H9 (cell line): ENCODE results near the gene YY2. TPM values are rescaled to one million over a fixed set of nuclear protein-coding genes. Genes with fewer than 3 reads are reported as not detected.

Source experiments
- DNase-seq: peaks from one replicate; pipeline ENCODE4 v3.0.0-alpha.2; 2017
- H2AFZ ChIP-seq: one replicate; pipeline ENCODE4 v1.6.1; 2013; ENCODE audit warnings: mild to moderate bottlenecking, low read length, control low read depth, moderate library complexity
- H2AK5ac ChIP-seq: 2 replicates; pipeline ENCODE4 v1.6.1; 2013; ENCODE audit warnings: low read length, control low read depth, mixed read lengths; ENCODE audit not compliant: insufficient read length
- H2BK120ac ChIP-seq: one replicate; pipeline ENCODE4 v1.6.1; 2013; ENCODE audit warnings: low read depth, mild to moderate bottlenecking, low read length, control low read depth, inconsistent platforms; ENCODE audit not compliant: poor library complexity, severe bottlenecking
- H2BK12ac ChIP-seq: 2 replicates; pipeline ENCODE4 v1.6.1; 2013; ENCODE audit warnings: low read length, control low read depth, mixed read lengths, low read depth; ENCODE audit not compliant: insufficient read length
- H2BK15ac ChIP-seq: 2 replicates; pipeline ENCODE4 v1.6.1; 2013; ENCODE audit warnings: low read depth, low read length, control low read depth
- H2BK20ac ChIP-seq: one replicate; pipeline ENCODE4 v1.6.1; 2013; ENCODE audit warnings: low read depth, mild to moderate bottlenecking, low read length, control low read depth, inconsistent platforms; ENCODE audit not compliant: poor library complexity, severe bottlenecking
- H2BK5ac ChIP-seq: 2 replicates; pipeline ENCODE4 v1.6.1; 2013; ENCODE audit warnings: low read length, control low read depth, mixed read lengths; ENCODE audit not compliant: insufficient read length
- H3K14ac ChIP-seq: 2 replicates; pipeline ENCODE4 v1.6.1; 2013; ENCODE audit warnings: low read length, control low read depth; ENCODE audit not compliant: insufficient read depth
- H3K18ac ChIP-seq: 2 replicates; pipeline ENCODE4 v1.6.1; 2013; ENCODE audit warnings: low read depth, mild to moderate bottlenecking, mixed read lengths, low read length, control low read depth; ENCODE audit not compliant: insufficient read length
- H3K23ac ChIP-seq: 2 replicates; pipeline ENCODE4 v1.6.1; 2013; ENCODE audit warnings: low read length, control low read depth, mixed read lengths, low read depth; ENCODE audit not compliant: insufficient read length
- H3K23me2 ChIP-seq: 2 replicates; pipeline ENCODE4 v1.6.1; 2013; ENCODE audit warnings: low read depth, mild to moderate bottlenecking, mixed read lengths, low read length, control low read depth; ENCODE audit not compliant: insufficient read length, poor library complexity, severe bottlenecking
- H3K27ac ChIP-seq: 2 replicates; pipeline ENCODE4 v1.5.1; 2013; ENCODE audit warnings: low read length, control low read depth, mixed read lengths, low read depth; ENCODE audit not compliant: insufficient read length
- H3K27me3 ChIP-seq: 2 replicates; pipeline ENCODE4 v1.6.1; 2013; ENCODE audit warnings: low read length, control low read depth, inconsistent platforms; ENCODE audit not compliant: insufficient read depth
- H3K4ac ChIP-seq: 2 replicates; pipeline ENCODE4 v1.6.1; 2013; ENCODE audit warnings: low read depth, mild to moderate bottlenecking, control low read depth, inconsistent platforms, low read length, moderate library complexity
- H3K4me1 ChIP-seq: 2 replicates; pipeline ENCODE4 v1.6.1; 2013; ENCODE audit warnings: low read length, control low read depth, inconsistent platforms; ENCODE audit not compliant: insufficient read depth
- H3K4me2 ChIP-seq: 2 replicates; pipeline ENCODE4 v1.6.1; 2013; ENCODE audit warnings: low read length, control low read depth, mixed read lengths; ENCODE audit not compliant: insufficient read length, insufficient read depth
- H3K56ac ChIP-seq: 2 replicates; pipeline ENCODE4 v1.6.1; 2013; ENCODE audit warnings: low read depth, mild to moderate bottlenecking, mixed read lengths, low read length, control low read depth; ENCODE audit not compliant: insufficient read length
- H3K79me1 ChIP-seq: 2 replicates; pipeline ENCODE4 v1.6.1; 2013; ENCODE audit warnings: low read depth, mild to moderate bottlenecking, moderate library complexity, low read length, control low read depth, inconsistent platforms; ENCODE audit not compliant: insufficient read depth, poor library complexity, severe bottlenecking
- H3K79me2 ChIP-seq: 2 replicates; pipeline ENCODE4 v1.6.1; 2013; ENCODE audit warnings: low read length, control low read depth, inconsistent platforms; ENCODE audit not compliant: insufficient read depth
- H3K9ac ChIP-seq: 2 replicates; pipeline ENCODE4 v1.6.1; 2013; ENCODE audit warnings: low read length, control low read depth, mixed read lengths; ENCODE audit not compliant: insufficient read length; ENCODE audit errors: extremely low read depth
- H3K9me3 ChIP-seq: one replicate; pipeline ENCODE4 v1.6.1; 2013; ENCODE audit warnings: low read depth, low read length, inconsistent platforms; ENCODE audit not compliant: control insufficient read depth
- H3T11ph ChIP-seq: one replicate; pipeline ENCODE4 v1.6.1; 2013; ENCODE audit warnings: mild to moderate bottlenecking, low read length, control low read depth, inconsistent platforms
- H4K20me1 ChIP-seq: one replicate; pipeline ENCODE4 v1.6.1; 2013; ENCODE audit not compliant: control insufficient read depth, insufficient read length, insufficient read depth
- H4K5ac ChIP-seq: 2 replicates; pipeline ENCODE4 v1.6.1; 2013; ENCODE audit warnings: low read depth, mild to moderate bottlenecking, mixed read lengths, low read length, control low read depth; ENCODE audit not compliant: insufficient read length
- H4K8ac ChIP-seq: replicated peaks from 2 replicates; pipeline ENCODE4 v1.6.1; 2013; ENCODE audit warnings: low read length, control low read depth, mixed read lengths, low read depth; ENCODE audit not compliant: insufficient read length
- H4K91ac ChIP-seq: 2 replicates; pipeline ENCODE4 v1.6.1; 2013; ENCODE audit warnings: low read depth, mild to moderate bottlenecking, moderate library complexity, mixed read lengths, low read length, control low read depth; ENCODE audit not compliant: insufficient read length
- H3K27ac Mint-ChIP-seq, 3 experiments: 2 replicates in 2 of 3; 3 replicates in 1 of 3; pipeline ENCODE4 v1.8.0; 2020 to 2021; ENCODE audit warnings: mixed read lengths in 3 of 3, mild to moderate bottlenecking in 1 of 3, moderate library complexity in 1 of 3
- H3K27me3 Mint-ChIP-seq: 2 replicates; pipeline ENCODE4 v1.8.0; 2021; ENCODE audit warnings: low read depth, mild to moderate bottlenecking, moderate library complexity, mixed read lengths
- H3K36me3 Mint-ChIP-seq, 3 experiments: 2 replicates in 2 of 3; 3 replicates in 1 of 3; pipeline ENCODE4 v1.8.0; 2020 to 2021; ENCODE audit warnings: low read depth in 3 of 3, mixed read lengths in 3 of 3; ENCODE audit not compliant: insufficient read depth in 1 of 3
- H3K4me1 Mint-ChIP-seq, 2 experiments: 2 replicates each; pipeline ENCODE4 v1.8.0; 2020; ENCODE audit warnings: mixed read lengths in 2 of 2
- H3K4me3 Mint-ChIP-seq, 2 experiments: 2 replicates in 1 of 2; 3 replicates in 1 of 2; pipeline ENCODE4 v1.8.0; 2020 to 2021; ENCODE audit warnings: mild to moderate bottlenecking in 2 of 2, mixed read lengths in 2 of 2, moderate library complexity in 1 of 2
- H3K9me3 Mint-ChIP-seq, 2 experiments: 2 replicates in 1 of 2; 3 replicates in 1 of 2; pipeline ENCODE4 v1.8.0; 2020; ENCODE audit warnings: mild to moderate bottlenecking in 2 of 2, mixed read lengths in 2 of 2, moderate library complexity in 1 of 2
- WGBS: extraction: QIAGEN DNeasy Blood & Tissue Kit; methylation state at CpG from one replicate; pipeline ENCODE4 v1.1.7; 2013; ENCODE audit warnings: missing lambda C conversion rate, low lambda C conversion rate, mixed read lengths; ENCODE audit not compliant: insufficient read length; ENCODE audit errors: extremely low coverage; 5-methylcytosine and 5-hydroxymethylcytosine counted together
- total RNA-seq: library from RNA; stranded (reverse); gene quantifications from 2 replicates; pipeline ENCODE4 v1.2.1, GENCODE V29; 2021
- TF ChIP-seq, protein P1 (sequence below): fragments of 200-600 bp; sonication (generic); conservative IDR thresholded peaks from 3 replicates; pipeline ENCODE4 v1.8.0; 2021; ENCODE audit warnings: antibody characterized with exemption, mild to moderate bottlenecking

The YY2 gene
- total RNA-seq, 1 experiment from 2014 or later = 1.8 TPM

- Histone ChIP-seq H3K18ac (no peak overlapping the region), H2AFZ (no peak overlapping the region), H2BK15ac (no peak overlapping the region), H2AK5ac (no peak overlapping the region), H3K4ac (no peak overlapping the region), H3K79me1 (no peaks in the 10 kb centered on the region), H4K8ac (no peak overlapping the region), H3K14ac (no peak overlapping the region), H3K56ac (no peak overlapping the region), H2BK20ac (no peak overlapping the region), H3K9me3 (no peaks in the 10 kb centered on the region), H3K4me1 (no peaks in the 10 kb centered on the region), H2BK12ac (no peak overlapping the region), H4K91ac (no peak overlapping the region), H3K27ac (no peak overlapping the region), H3K23ac (no peak overlapping the region), H3K23me2 (no peaks in the 10 kb centered on the region), H4K5ac (no peak overlapping the region), H4K20me1 (no peaks in the 10 kb centered on the region), H3T11ph (no peak overlapping the region), H2BK5ac (no peak overlapping the region), H2BK120ac (no peak overlapping the region), H3K79me2 (no peaks in the 10 kb centered on the region), H3K27me3 (no peaks in the 10 kb centered on the region), H3K4me2 (no peak overlapping the region), H3K9ac (no peak overlapping the region)
- Mint-ChIP-seq H3K4me1 (peaks cover 10 to 13% of the 10 kb centered on the region in 2 experiments), H3K4me3 (no peak overlapping the region), H3K27ac (no peak overlapping the region), H3K27me3 (no peaks in the 10 kb centered on the region), H3K36me3 (0 out of 7 replicates have a peak, but pooled peaks cover 0 to 2% (median 0%) of the 10 kb centered on the region in 3 experiments), H3K9me3 (peaks cover 0 to 14% of the 10 kb centered on the region in 2 experiments; a peak in 3 of 5 replicates)
- no peak for DNase-seq
- TF ChIP-seq, protein P1, sequence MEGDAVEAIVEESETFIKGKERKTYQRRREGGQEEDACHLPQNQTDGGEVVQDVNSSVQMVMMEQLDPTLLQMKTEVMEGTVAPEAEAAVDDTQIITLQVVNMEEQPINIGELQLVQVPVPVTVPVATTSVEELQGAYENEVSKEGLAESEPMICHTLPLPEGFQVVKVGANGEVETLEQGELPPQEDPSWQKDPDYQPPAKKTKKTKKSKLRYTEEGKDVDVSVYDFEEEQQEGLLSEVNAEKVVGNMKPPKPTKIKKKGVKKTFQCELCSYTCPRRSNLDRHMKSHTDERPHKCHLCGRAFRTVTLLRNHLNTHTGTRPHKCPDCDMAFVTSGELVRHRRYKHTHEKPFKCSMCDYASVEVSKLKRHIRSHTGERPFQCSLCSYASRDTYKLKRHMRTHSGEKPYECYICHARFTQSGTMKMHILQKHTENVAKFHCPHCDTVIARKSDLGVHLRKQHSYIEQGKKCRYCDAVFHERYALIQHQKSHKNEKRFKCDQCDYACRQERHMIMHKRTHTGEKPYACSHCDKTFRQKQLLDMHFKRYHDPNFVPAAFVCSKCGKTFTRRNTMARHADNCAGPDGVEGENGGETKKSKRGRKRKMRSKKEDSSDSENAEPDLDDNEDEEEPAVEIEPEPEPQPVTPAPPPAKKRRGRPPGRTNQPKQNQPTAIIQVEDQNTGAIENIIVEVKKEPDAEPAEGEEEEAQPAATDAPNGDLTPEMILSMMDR = no peak
- no CpG with 5 or more reads among the region's 1 CpG for WGBS
Measured at GRCh38 chrX:21885568-21885967, 29.8 kb downstream of the YY2 start.
